ENCODE results near the gene NOTO.

DNA sequence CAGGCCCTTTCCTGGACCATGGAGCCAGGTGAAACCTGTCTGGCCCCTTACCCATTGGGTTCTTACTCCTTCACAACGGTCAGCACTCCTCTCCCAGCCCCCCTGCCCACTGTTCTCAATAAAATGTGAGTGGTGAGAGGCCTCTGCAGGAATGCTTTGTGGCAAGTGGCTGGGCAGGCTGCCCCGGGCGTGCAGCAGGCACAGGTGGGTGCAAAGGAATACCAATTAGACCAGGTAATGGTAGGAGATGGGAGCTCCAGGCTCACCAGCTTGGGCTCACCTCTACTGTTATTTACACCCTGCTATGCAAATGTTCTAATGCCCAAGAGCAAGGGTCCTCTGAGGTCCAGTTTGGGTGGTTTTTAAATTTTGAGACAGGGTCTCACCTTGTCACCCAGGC is 24.7 kb downstream of the NOTO start:
- no peak for TF ChIP-seq EZH2phosphoT487 (IDR thresholded peaks at IDR 0.05; ENCODE audit: low read depth)
- TF ChIP-seq, protein P1, sequence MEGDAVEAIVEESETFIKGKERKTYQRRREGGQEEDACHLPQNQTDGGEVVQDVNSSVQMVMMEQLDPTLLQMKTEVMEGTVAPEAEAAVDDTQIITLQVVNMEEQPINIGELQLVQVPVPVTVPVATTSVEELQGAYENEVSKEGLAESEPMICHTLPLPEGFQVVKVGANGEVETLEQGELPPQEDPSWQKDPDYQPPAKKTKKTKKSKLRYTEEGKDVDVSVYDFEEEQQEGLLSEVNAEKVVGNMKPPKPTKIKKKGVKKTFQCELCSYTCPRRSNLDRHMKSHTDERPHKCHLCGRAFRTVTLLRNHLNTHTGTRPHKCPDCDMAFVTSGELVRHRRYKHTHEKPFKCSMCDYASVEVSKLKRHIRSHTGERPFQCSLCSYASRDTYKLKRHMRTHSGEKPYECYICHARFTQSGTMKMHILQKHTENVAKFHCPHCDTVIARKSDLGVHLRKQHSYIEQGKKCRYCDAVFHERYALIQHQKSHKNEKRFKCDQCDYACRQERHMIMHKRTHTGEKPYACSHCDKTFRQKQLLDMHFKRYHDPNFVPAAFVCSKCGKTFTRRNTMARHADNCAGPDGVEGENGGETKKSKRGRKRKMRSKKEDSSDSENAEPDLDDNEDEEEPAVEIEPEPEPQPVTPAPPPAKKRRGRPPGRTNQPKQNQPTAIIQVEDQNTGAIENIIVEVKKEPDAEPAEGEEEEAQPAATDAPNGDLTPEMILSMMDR (IDR thresholded peaks at IDR 0.05; ENCODE audit: low read depth, low read length) = no peak

Data from OCI-LY3 (cell line).